ENCODE measurements around the gene ODAD2. TPM values are rescaled to one million over a fixed set of nuclear protein-coding genes. Genes with fewer than 3 reads are reported as not detected.
A peak's percentile ranks its signal among the peaks of the same experiment; 100 is the strongest.

Gene ODAD2
- total RNA-seq, 1 donor, result 0.18 TPM

GRCh38 chr10:27805180-27805579, 193.7 kb downstream of the ODAD2 start:
- TF ChIP-seq CTCF (IDR thresholded peaks at IDR 0.05; ENCODE audit: insufficient read depth, low read length), result no peak

GRCh38 chr10:27804136-27804535, 194.7 kb downstream of the ODAD2 start:
- no peak overlapping the region for H3K4me3 ChIP-seq (ENCODE audit: low read depth, low read length)
- no peak for DNase-seq (ENCODE audit: low read depth)
- TF ChIP-seq CTCF (IDR thresholded peaks at IDR 0.05; ENCODE audit: insufficient read depth, low read length), result no peak

More at GRCh38 chr10:27805180-27805579, 193.7 kb downstream of the ODAD2 start:
- no peak for DNase-seq (ENCODE audit: low read depth)
- no peak overlapping the region for H3K4me3 ChIP-seq (ENCODE audit: low read depth, low read length)

GRCh38 chr10:27801171-27801785, 197.6 kb downstream of the ODAD2 start:
- no peak overlapping the region for H3K4me3 ChIP-seq (ENCODE audit: low read depth, low read length)
- no peak for DNase-seq (ENCODE audit: low read depth)
- no peak for TF ChIP-seq CTCF (IDR thresholded peaks at IDR 0.05; ENCODE audit: insufficient read depth, low read length)

- no peak for DNase-seq (ENCODE audit: low read depth)
Observed at GRCh38 chr10:27799046-27799445, 199.8 kb downstream of the ODAD2 start.

GRCh38 chr10:27794157-27794556, 204.7 kb downstream of the ODAD2 start:
- peak; percentile 7 for TF ChIP-seq CTCF (IDR thresholded peaks at IDR 0.05; ENCODE audit: insufficient read depth, low read length)
- DNase-seq (ENCODE audit: low read depth), result no peak
- H3K4me3 ChIP-seq (ENCODE audit: low read depth, low read length), result no peak overlapping the region

More at GRCh38 chr10:27799046-27799445, 199.8 kb downstream of the ODAD2 start:
- no peak for TF ChIP-seq CTCF (IDR thresholded peaks at IDR 0.05; ENCODE audit: insufficient read depth, low read length)
- H3K4me3 ChIP-seq (ENCODE audit: low read depth, low read length), result no peak overlapping the region

GRCh38 chr10:27792216-27792615, 206.7 kb downstream of the ODAD2 start:
- no peak for DNase-seq (ENCODE audit: low read depth)
- no peak overlapping the region for H3K4me3 ChIP-seq (ENCODE audit: low read depth, low read length)
- TF ChIP-seq CTCF (IDR thresholded peaks at IDR 0.05; ENCODE audit: insufficient read depth, low read length), result no peak

- no peak overlapping the region for H3K4me3 ChIP-seq (ENCODE audit: low read depth, low read length)
- DNase-seq (ENCODE audit: low read depth), result no peak
- no peak for TF ChIP-seq CTCF (IDR thresholded peaks at IDR 0.05; ENCODE audit: insufficient read depth, low read length)
Observed at GRCh38 chr10:27784272-27784671, 214.6 kb downstream of the ODAD2 start.
